IMR-90 (cell line): ENCODE measurements around the gene STAU1. TPM values are rescaled to one million over a fixed set of nuclear protein-coding genes. Genes with fewer than 3 reads are reported as not detected.

Experiments
- ATAC-seq: fragments of 200-7000 bp; cut with Tn5 transposase; 2 replicates; pipeline ENCODE4 v1.9.1; 2020; ENCODE audit warnings: low read depth, mild to moderate bottlenecking, moderate library complexity
- BruUV-seq: library from RNA; stranded (reverse); fragments of 400-500 nt; replicated peaks from 2 replicates; lab custom pipeline; 2021; lab: Mats Ljungman, UMichigan
- CTCF ChIA-PET: fragments of 300-600 bp; formaldehyde crosslinking; extraction: SDS; loops from one replicate; lab custom pipeline; 2021; ENCODE audit warnings: antibody characterized with exemption; lab: Yijun Ruan, JAX
- POLR2A ChIA-PET: fragments of 300-600 bp; sonication (Branson Sonifier 250); formaldehyde crosslinking; loops from one replicate; lab custom pipeline; 2022; ENCODE audit warnings: antibody characterized with exemption; ENCODE audit not compliant: unreplicated experiment; lab: Charles Lee
- DNase-seq: peaks from one replicate; pipeline ENCODE4 v3.0.0; 2013
- H2AFZ ChIP-seq: replicated peaks from 2 replicates; pipeline ENCODE3; 2013; ENCODE audit warnings: low read length, mild to moderate bottlenecking; ENCODE audit not compliant: poor library complexity
- H2AK5ac ChIP-seq: 2 replicates; pipeline ENCODE4 v1.6.1; 2013; ENCODE audit warnings: low read depth, low read length, inconsistent platforms
- H2AK9ac ChIP-seq: replicated peaks from 2 replicates; pipeline ENCODE3; 2013; ENCODE audit warnings: mild to moderate bottlenecking, low read depth, low read length, moderate library complexity; ENCODE audit not compliant: poor library complexity
- H2BK120ac ChIP-seq: 2 replicates; pipeline ENCODE4 v1.6.1; 2013; ENCODE audit warnings: low read depth, low read length, inconsistent platforms
- H2BK15ac ChIP-seq: 3 replicates; pipeline ENCODE4 v1.6.1; 2013; ENCODE audit warnings: low read depth, low read length, inconsistent platforms
- H2BK20ac ChIP-seq: 2 replicates; pipeline ENCODE4 v1.6.1; 2013; ENCODE audit warnings: low read depth, mild to moderate bottlenecking, inconsistent platforms, low read length, moderate library complexity
- H2BK5ac ChIP-seq: 2 replicates; pipeline ENCODE4 v1.6.1; 2013; ENCODE audit warnings: mild to moderate bottlenecking, low read depth, low read length, inconsistent platforms; ENCODE audit not compliant: poor library complexity, severe bottlenecking
- H3K14ac ChIP-seq: replicated peaks from 2 replicates; pipeline ENCODE4 v1.6.1; 2013; ENCODE audit warnings: low read depth, low read length, inconsistent platforms
- H3K18ac ChIP-seq: 2 replicates; pipeline ENCODE4 v1.6.1; 2013; ENCODE audit warnings: low read depth, low read length, control low read depth
- H3K23ac ChIP-seq: 2 replicates; pipeline ENCODE4 v1.6.1; 2013; ENCODE audit warnings: low read depth, low read length, inconsistent platforms
- H3K27ac ChIP-seq: 2 replicates; pipeline ENCODE4 v1.5.1; 2013; ENCODE audit warnings: mild to moderate bottlenecking, control low read depth, low read length; ENCODE audit not compliant: insufficient read depth
- H3K27me3 ChIP-seq: 2 replicates; pipeline ENCODE4 v1.6.1; 2013; ENCODE audit warnings: low read length; ENCODE audit not compliant: control insufficient read depth, insufficient read depth
- H3K36me3 ChIP-seq: 2 replicates; pipeline ENCODE4 v1.6.1; 2013; ENCODE audit warnings: low read length, mixed read lengths; ENCODE audit not compliant: control insufficient read depth, insufficient read depth
- H3K4ac ChIP-seq: 2 replicates; pipeline ENCODE4 v1.6.1; 2013; ENCODE audit warnings: low read depth, low read length, inconsistent platforms
- H3K4me1 ChIP-seq: 2 replicates; pipeline ENCODE4 v1.6.1; 2013; ENCODE audit warnings: low read length, mixed read lengths; ENCODE audit not compliant: control insufficient read depth, insufficient read depth
- H3K4me2 ChIP-seq: 2 replicates; pipeline ENCODE4 v1.6.1; 2013; ENCODE audit warnings: low read depth, mild to moderate bottlenecking, control low read depth, low read length, moderate library complexity
- H3K4me3 ChIP-seq: 2 replicates; pipeline ENCODE4 v1.5.1; 2013; ENCODE audit warnings: low read depth, mild to moderate bottlenecking, control low read depth, low read length, moderate library complexity; ENCODE audit not compliant: insufficient read depth
- H3K56ac ChIP-seq: 2 replicates; pipeline ENCODE4 v1.6.1; 2013; ENCODE audit warnings: low read length, inconsistent platforms; ENCODE audit not compliant: insufficient read depth; ENCODE audit errors: extremely low read depth
- H3K79me1 ChIP-seq, 2 experiments: 2 replicates each; pipeline ENCODE4 v1.6.1; 2013; ENCODE audit warnings: low read length in 2 of 2, inconsistent platforms in 1 of 2, low read depth in 1 of 2
- H3K9ac ChIP-seq: 2 replicates; pipeline ENCODE4 v1.6.1; 2013; ENCODE audit warnings: low read depth, low read length, control low read depth
- H3K9me1 ChIP-seq: 2 replicates; pipeline ENCODE4 v1.6.1; 2013; ENCODE audit warnings: low read length, inconsistent platforms; ENCODE audit not compliant: insufficient read depth
- H3K9me3 ChIP-seq: 2 replicates; pipeline ENCODE4 v1.6.1; 2013; ENCODE audit warnings: low read length; ENCODE audit not compliant: control insufficient read depth, insufficient read depth
- H4K20me1 ChIP-seq: 2 replicates; pipeline ENCODE4 v1.6.1; 2013; ENCODE audit warnings: low read length, inconsistent platforms; ENCODE audit not compliant: insufficient read depth
- H4K5ac ChIP-seq: 2 replicates; pipeline ENCODE4 v1.6.1; 2013; ENCODE audit warnings: mild to moderate bottlenecking, low read depth, low read length, control low read depth
- H4K8ac ChIP-seq, 2 experiments: 2 replicates each; pipeline ENCODE4 v1.6.1; 2013; ENCODE audit warnings: low read depth in 2 of 2, low read length in 2 of 2, control low read depth in 1 of 2, inconsistent platforms in 1 of 2
- H4K91ac ChIP-seq: 2 replicates; pipeline ENCODE4 v1.6.1; 2013; ENCODE audit warnings: low read depth, low read length, inconsistent platforms; ENCODE audit not compliant: insufficient read depth
- BHLHE40 ChIP-seq: fragments of 150-350 bp; IDR thresholded peaks from 2 replicates; pipeline ENCODE4 v1.6.1; 2016; ENCODE audit warnings: mild to moderate bottlenecking, low read depth, low read length
- CEBPB ChIP-seq: IDR thresholded peaks from 2 replicates; pipeline ENCODE4 v1.6.1; 2012; ENCODE audit warnings: low read depth, low read length, improper control_type of control experiment
- CHD1 ChIP-seq: IDR thresholded peaks from 2 replicates; pipeline ENCODE4 v1.6.1; 2012; ENCODE audit warnings: low read depth, low read length, improper control_type of control experiment
- MAZ ChIP-seq: IDR thresholded peaks from 2 replicates; pipeline ENCODE4 v1.6.1; 2012; ENCODE audit warnings: low read depth, mild to moderate bottlenecking, low read length, improper control_type of control experiment, moderate library complexity, borderline replicate concordance
- NFE2L2 ChIP-seq: fragments of 150-350 bp; IDR thresholded peaks from 2 replicates; pipeline ENCODE4 v1.6.1; 2016; ENCODE audit warnings: low read depth, mild to moderate bottlenecking, low read length
- RAD21 ChIP-seq: IDR thresholded peaks from 2 replicates; pipeline ENCODE4 v1.6.1; 2012; ENCODE audit warnings: low read length, improper control_type of control experiment
- SMC3 ChIP-seq: fragments of 150-350 bp; IDR thresholded peaks from 2 replicates; pipeline ENCODE4 v1.6.1; 2016; ENCODE audit warnings: low read depth, mild to moderate bottlenecking, antibody characterized with exemption, low read length, moderate library complexity
- WGBS, 2 experiments: methylation state at CpG; one replicate each; pipeline versions ENCODE4 v1.1.5 to v1.1.7; 2013; ENCODE audit warnings: missing lambda C conversion rate in 2 of 2; ENCODE audit not compliant: insufficient read length in 1 of 2; ENCODE audit errors: extremely low coverage in 2 of 2; 5-methylcytosine and 5-hydroxymethylcytosine counted together
- dilution Hi-C: fragments of 300-500 bp; cut with HindIII; formaldehyde crosslinking; loops from one replicate; pipeline ENCODE4 v1.14.3; 2018; ENCODE audit warnings: low sequenced_read_pairs; ENCODE audit not compliant: unreplicated experiment
- in situ Hi-C: fragments of 300-500 bp; cut with MboI; formaldehyde crosslinking; loops from 3 replicates; pipeline ENCODE4 v1.14.3; 2019; ENCODE audit warnings: low sequenced_read_pairs, inconsistent platforms, mixed read lengths
- intact Hi-C: fragments of 100-400 bp; cut with micrococcal nuclease; formaldehyde crosslinking; loops from 2 replicates; pipeline ENCODE4 v1.10.0; 2022
- polyA plus RNA-seq, 3 experiments: library from polyadenylated mRNA; depleted of rRNA; stranded (reverse); fragments of >200 nt; gene quantifications; 2 replicates each; pipeline ENCODE4 v1.2.3, GENCODE V29; 2012; ENCODE audit warnings: low replicate concordance in 1 of 3
- total RNA-seq: library from RNA; depleted of rRNA; stranded (reverse); fragments of >200 nt; gene quantifications from 2 replicates; pipeline ENCODE4 v1.2.3, GENCODE V29; 2012
- TF ChIP-seq, protein P1 (sequence below): fragments of 150-350 bp; IDR thresholded peaks from 2 replicates; pipeline ENCODE4 v1.6.1; 2017; ENCODE audit warnings: mild to moderate bottlenecking, antibody characterized with exemption, low read length, low read depth
- TF ChIP-seq, protein P2 (sequence below): fragments of 150-350 bp; IDR thresholded peaks from 2 replicates; pipeline ENCODE4 v1.6.1; 2016; ENCODE audit warnings: low read depth, mild to moderate bottlenecking, low read length, moderate library complexity, borderline replicate concordance

STAU1 gene
- total and polyA plus RNA-seq, 2 of the 4 experiments (the other 2 are of a cell fraction): 35.3 to 50.3 TPM

- no peak for TF ChIP-seq SMC3
- TF ChIP-seq CHD1: no peak
- no peak for TF ChIP-seq BHLHE40
- no peak for TF ChIP-seq MAZ
- TF ChIP-seq, protein P1, sequence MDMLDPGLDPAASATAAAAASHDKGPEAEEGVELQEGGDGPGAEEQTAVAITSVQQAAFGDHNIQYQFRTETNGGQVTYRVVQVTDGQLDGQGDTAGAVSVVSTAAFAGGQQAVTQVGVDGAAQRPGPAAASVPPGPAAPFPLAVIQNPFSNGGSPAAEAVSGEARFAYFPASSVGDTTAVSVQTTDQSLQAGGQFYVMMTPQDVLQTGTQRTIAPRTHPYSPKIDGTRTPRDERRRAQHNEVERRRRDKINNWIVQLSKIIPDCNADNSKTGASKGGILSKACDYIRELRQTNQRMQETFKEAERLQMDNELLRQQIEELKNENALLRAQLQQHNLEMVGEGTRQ: no peak
- no peak for TF ChIP-seq NFE2L2
- TF ChIP-seq, protein P2, sequence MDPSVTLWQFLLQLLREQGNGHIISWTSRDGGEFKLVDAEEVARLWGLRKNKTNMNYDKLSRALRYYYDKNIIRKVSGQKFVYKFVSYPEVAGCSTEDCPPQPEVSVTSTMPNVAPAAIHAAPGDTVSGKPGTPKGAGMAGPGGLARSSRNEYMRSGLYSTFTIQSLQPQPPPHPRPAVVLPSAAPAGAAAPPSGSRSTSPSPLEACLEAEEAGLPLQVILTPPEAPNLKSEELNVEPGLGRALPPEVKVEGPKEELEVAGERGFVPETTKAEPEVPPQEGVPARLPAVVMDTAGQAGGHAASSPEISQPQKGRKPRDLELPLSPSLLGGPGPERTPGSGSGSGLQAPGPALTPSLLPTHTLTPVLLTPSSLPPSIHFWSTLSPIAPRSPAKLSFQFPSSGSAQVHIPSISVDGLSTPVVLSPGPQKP: no peak
- no peak for TF ChIP-seq CEBPB
- no peak for TF ChIP-seq RAD21
- no peak overlapping the region for H4K8ac ChIP-seq
- H2AK5ac ChIP-seq: no peak overlapping the region
- no peak overlapping the region for H2BK120ac ChIP-seq
- H4K91ac ChIP-seq: no peak overlapping the region
- WGBS, 2 experiments: 95% methylated on average over 8 of the region's 15 CpGs; no CpG with 5 or more reads in 1 of the 2 experiments
- peaks cover 6% of the 10 kb centered on the region for H4K20me1 ChIP-seq
- ChIA-PET POLR2A (no interaction called here), CTCF (interaction anchor here (0.9 kb wide), 1 partner anchor 81 kb away, joined by 3 read pairs; no protein-coding TSS in a partner anchor)
- dilution Hi-C loops: no loop called here
- H3K56ac ChIP-seq: no peak overlapping the region
- no peak overlapping the region for H2BK20ac ChIP-seq
- intact Hi-C loops: loop anchor here (10.0 kb wide), 1 partner anchor 48 kb away; the partner anchor contains the start of gene STAU1
- H2BK5ac ChIP-seq: no peak overlapping the region
- no peak overlapping the region for H4K5ac ChIP-seq
- no peak for ATAC-seq
- no peaks in the 10 kb centered on the region for H3K9me3 ChIP-seq
- no peak overlapping the region for H3K18ac ChIP-seq
- no peak overlapping the region for H3K4me3 ChIP-seq
- H3K4me2 ChIP-seq: no peak overlapping the region
- in situ Hi-C loops: no loop called here
- no peaks in the 10 kb centered on the region; the same call in 1 of the 2 replicates for H3K9me1 ChIP-seq
- H3K27me3 ChIP-seq: no peaks in the 10 kb centered on the region
- H3K9ac ChIP-seq: no peak overlapping the region
- no peak overlapping the region for H2AFZ ChIP-seq
- peaks cover 9% of the 10 kb centered on the region for H3K36me3 ChIP-seq
- H3K79me1 ChIP-seq: peaks cover 12 to 44% of the 10 kb centered on the region in 2 experiments
- no peak overlapping the region for H2BK15ac ChIP-seq
- no peak overlapping the region for H3K23ac ChIP-seq
- no peak overlapping the region for H2AK9ac ChIP-seq
- no peak overlapping the region for H3K14ac ChIP-seq
- H3K27ac ChIP-seq: no peak overlapping the region
- DNase-seq: no peak
- H3K4me1 ChIP-seq: peaks cover 6% of the 10 kb centered on the region; the same call in 1 of the 2 replicates
- H3K4ac ChIP-seq: no peak overlapping the region
- BruUV-seq: no TSS peak
Measured at GRCh38 chr20:49136817-49137571, 51.1 kb downstream of the STAU1 start.
